HL-60 (cell line): ENCODE data around the gene DNAJA4.

Experiments
- DNase-seq, 2 experiments: peaks; one replicate each; pipeline ENCODE4 v3.0.0-alpha.2; 2010 to 2020; ENCODE audit warnings: low read depth in 1 of 2, low spot score in 1 of 2
- H3K27ac ChIP-seq: fragments of 250-450 bp; sonication (Bioruptor Pico); replicated peaks from 2 replicates; pipeline ENCODE4 v1.5.1; 2020; ENCODE audit warnings: mild to moderate bottlenecking, moderate library complexity
- H3K27me3 ChIP-seq: fragments of 250-450 bp; sonication (Bioruptor Pico); 2 replicates; pipeline ENCODE4 v1.5.1; 2021; ENCODE audit warnings: mild to moderate bottlenecking, moderate library complexity; ENCODE audit not compliant: insufficient read depth, poor library complexity, severe bottlenecking
- H3K4me3 ChIP-seq: replicated peaks from 2 replicates; pipeline ENCODE4 v1.5.1; 2011; ENCODE audit warnings: mild to moderate bottlenecking, control low read depth, low read length; ENCODE audit not compliant: insufficient read depth
- GABPA ChIP-seq: IDR thresholded peaks from 2 replicates; pipeline ENCODE4 v1.6.1; 2012; ENCODE audit warnings: low read depth
- POLR2AphosphoS5 ChIP-seq: IDR thresholded peaks from 2 replicates; pipeline ENCODE4 v1.6.1; 2012; ENCODE audit warnings: low read depth
- SPI1 ChIP-seq: IDR thresholded peaks from 2 replicates; pipeline ENCODE4 v1.6.1; 2012; ENCODE audit warnings: low read depth, mild to moderate bottlenecking, borderline replicate concordance

The DNAJA4 gene

DNA sequence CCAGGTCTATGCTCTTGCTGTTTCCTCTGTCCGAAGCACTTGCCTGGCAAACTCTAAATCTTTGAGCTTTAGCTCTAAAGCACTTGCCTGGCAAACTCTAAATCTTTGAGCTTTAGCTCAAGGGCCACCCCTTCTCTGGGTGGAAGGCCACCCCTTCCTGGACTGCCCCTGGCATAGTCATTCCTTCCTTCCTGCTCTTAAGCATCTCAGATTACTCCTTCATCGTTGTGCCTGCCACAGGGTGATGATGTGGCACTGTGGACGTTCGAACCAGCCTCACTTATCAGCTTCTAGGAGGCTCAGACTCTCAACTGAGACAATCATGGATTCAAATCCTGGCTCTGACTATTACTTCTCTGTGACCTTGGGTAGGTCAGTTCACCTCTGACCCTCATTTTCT, 65.3 kb downstream of the DNAJA4 start:
- TF ChIP-seq GABPA (no peak), POLR2AphosphoS5 (no peak), SPI1 (no peak)
- H3K27me3 ChIP-seq = no peaks in the 10 kb centered on the region
- no peak overlapping the region for H3K27ac ChIP-seq
- no peak overlapping the region for H3K4me3 ChIP-seq
- no peak for DNase-seq
